HFF-Myc (cell line): ENCODE results near the gene TRDMT1.

Experiments
- DNase-seq: peaks from one replicate; pipeline ENCODE4 v3.0.0-alpha.2; 2011; ENCODE audit warnings: low read depth; ENCODE audit errors: extremely low read depth
- H3K4me3 ChIP-seq: replicated peaks from 2 replicates; pipeline ENCODE4 v1.5.1; 2011; ENCODE audit warnings: low read depth, mild to moderate bottlenecking, control low read depth, low read length
- CTCF ChIP-seq: IDR thresholded peaks from 2 replicates; pipeline ENCODE4 v1.5.1; 2012; ENCODE audit warnings: mild to moderate bottlenecking, low read depth, low read length, control low read depth; ENCODE audit errors: missing control alignments

TRDMT1 gene

GRCh38 chr10:17179002-17179401, 22.5 kb downstream of the TRDMT1 start:
- DNase-seq, result no peak
- no peak for TF ChIP-seq CTCF
- no peak overlapping the region for H3K4me3 ChIP-seq

- no peak for DNase-seq
- TF ChIP-seq CTCF, result no peak
Observed at GRCh38 chr10:17178006-17178405, 23.5 kb downstream of the TRDMT1 start.

GRCh38 chr10:17177014-17177413, 24.5 kb downstream of the TRDMT1 start:
- DNase-seq, result no peak
- TF ChIP-seq CTCF, result no peak
- H3K4me3 ChIP-seq, result no peak overlapping the region

More at GRCh38 chr10:17178006-17178405, 23.5 kb downstream of the TRDMT1 start:
- no peak overlapping the region for H3K4me3 ChIP-seq

GRCh38 chr10:17176091-17176490, 25.4 kb downstream of the TRDMT1 start:
- no peak for TF ChIP-seq CTCF
- no peak overlapping the region for H3K4me3 ChIP-seq
- no peak for DNase-seq

GRCh38 chr10:17175551-17175950, 25.9 kb downstream of the TRDMT1 start:
- DNase-seq, result no peak
- H3K4me3 ChIP-seq, result no peak overlapping the region
- TF ChIP-seq CTCF, result no peak

GRCh38 chr10:17174626-17175025, 26.8 kb downstream of the TRDMT1 start:
- no peak for TF ChIP-seq CTCF
- DNase-seq, result no peak
- H3K4me3 ChIP-seq, result no peak overlapping the region

- no peak overlapping the region for H3K4me3 ChIP-seq
- no peak for TF ChIP-seq CTCF
- no peak for DNase-seq
Observed at GRCh38 chr10:17171141-17171641, 30.3 kb downstream of the TRDMT1 start.
